CD4-positive, alpha-beta T cell treated with Interleukin-4 for 4 hours (primary cell): Measurements from ENCODE around the gene ERG.

Source experiments
- DNase-seq: peaks from one replicate; pipeline ENCODE4 v3.0.0-alpha.2; 2020

Gene ERG

DNA sequence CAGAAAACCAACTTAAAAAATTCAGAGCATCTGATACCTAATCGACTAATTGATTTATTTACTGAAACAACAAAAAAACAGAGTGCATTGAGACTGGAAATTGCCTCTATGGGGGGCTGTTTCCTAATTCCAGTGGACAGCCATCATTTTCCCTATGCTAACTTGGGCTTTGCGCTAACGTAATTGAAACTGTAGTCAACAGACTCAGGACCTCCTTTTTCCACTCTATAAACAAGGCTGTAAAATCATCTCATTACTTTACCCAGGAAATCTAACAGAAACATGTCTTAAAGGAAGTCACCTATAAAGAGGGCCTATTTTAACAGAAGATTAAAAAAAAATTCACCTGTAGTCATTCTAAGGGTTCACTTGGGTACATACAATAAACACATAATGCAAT is 2.1 kb downstream of the ERG start:
- no peak for DNase-seq

DNA sequence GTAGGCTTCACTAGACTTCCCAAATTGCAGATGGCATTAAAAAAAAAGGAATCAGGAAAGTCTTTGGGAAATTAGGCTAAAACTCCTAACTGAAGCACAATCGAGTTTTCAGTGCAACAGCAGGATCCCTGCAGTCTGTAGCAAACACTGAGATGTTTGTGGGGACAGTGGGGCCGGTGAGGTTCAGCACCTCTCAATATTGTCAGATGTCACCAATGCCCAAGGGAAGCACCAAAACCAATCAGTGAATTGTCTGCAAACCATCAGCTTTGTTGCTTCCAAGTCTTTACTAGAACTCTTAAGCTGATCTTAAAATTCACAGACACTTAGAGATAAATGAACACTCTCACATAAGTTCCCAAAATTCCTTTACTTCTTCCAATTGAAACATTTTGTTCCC is 2.6 kb downstream of the ERG start:
- DNase-seq, result no peak

DNA sequence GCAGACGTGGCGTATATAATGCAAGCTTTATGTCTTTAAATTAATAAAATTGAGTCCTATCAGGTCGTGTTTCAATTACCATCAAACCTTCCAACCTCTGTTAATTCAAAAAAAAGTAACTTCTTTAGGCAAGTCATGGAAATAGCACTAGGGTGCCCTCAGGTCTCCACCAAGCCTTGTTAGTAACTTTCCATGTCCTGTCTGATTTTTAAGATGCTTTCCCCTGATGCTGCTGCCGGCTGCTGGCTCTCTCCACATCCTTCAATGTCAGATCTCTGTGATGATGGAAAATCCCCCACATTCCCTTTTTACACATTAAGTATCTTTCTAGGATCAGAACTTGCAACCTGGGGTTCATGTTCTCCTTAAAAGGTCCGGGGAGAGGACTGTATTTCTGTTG is 3.0 kb downstream of the ERG start:
- no peak for DNase-seq

DNA sequence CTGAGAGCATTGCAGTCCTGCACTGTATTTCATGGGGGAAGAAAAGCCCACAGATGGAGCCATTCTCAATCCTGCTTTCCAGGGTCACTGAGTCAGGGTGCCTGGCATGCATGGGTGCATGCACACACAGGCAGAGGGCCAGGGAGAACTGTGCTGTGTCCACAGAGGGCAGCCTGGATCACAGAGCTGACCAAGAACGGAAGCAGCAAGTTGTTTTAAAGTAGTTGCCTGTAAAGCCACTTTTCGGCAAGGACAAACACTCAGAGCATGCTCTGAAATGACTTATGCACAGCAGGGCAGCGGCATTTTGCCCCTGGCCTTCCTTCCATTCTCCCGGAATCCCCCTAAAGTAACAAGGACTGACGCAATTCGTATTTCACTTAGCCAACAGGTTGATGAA is 3.6 kb downstream of the ERG start:
- no peak for DNase-seq

- no peak for DNase-seq
These were observed 4.0 kb downstream of the ERG start for GRCh38 chr21:38494251-38494642.

- no peak for DNase-seq
These were observed 4.6 kb downstream of the ERG start for GRCh38 chr21:38493549-38494250.

DNA sequence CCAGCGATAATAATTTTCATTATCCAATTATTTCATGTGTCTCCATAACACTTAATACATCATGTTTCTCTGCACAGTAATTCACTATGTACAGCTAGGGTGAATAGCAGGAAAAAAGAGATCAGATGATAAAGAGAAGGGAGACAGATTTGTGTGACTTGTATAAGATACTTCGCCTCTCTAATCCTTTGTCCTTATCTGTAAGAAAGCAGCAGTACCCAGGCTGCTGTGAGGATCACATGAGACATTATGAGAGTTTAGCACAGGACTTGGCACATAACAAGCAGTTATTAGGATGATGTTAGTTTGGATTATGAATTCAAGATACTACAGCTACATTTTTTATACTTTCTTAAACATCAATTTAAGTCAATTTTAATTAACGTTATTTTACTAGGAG is 6.3 kb downstream of the ERG start:
- DNase-seq, result no peak

DNA sequence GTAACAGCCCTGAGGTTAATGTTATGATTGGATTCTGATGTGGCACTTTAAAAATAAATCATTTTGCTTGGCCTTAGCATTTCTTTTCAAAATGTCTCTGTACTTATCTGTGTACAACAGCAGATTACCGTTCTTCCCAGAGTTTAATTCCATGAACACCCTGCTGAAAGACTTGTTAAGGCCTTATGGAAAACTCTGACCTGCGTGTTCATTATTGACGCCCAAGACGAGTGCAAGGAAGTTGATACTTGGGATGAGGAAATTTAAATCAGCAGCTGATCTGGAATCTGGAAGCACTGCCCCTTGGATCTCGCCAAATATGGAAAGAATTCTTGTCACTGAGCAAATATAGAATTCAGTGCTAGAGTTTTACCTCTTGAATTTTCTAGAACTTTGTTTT is 6.7 kb downstream of the ERG start:
- DNase-seq, result no peak

DNA sequence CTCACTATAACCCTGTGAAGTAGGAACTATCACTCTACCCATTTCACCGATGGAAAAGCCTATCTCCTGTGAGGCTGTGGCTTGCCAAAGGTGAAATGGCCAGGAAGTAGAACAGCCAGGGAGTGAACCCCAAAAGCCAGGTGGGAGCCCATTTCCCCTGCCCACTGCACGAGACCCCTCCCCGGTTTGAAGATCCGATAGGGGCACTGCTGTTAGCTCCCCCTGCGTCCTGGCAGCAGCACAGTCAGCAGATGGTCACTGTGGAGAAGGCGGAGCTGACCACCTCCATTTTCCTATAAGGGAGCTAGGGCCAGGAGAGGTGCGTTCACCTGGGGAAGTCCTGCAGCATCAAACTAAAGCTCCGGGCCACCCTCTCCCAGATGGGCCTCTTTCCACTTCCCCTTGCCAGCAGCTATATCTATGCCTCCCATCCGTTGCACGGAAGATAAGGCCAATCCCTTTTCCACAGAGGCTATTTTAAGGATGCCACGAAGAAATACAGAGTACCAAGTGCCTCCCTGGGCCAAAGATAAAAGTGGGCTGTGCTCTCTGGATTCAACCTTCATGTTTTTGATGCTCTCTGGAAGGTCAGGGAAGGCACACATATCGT is 7.8 kb downstream of the ERG start:
- DNase-seq, result no peak

DNA sequence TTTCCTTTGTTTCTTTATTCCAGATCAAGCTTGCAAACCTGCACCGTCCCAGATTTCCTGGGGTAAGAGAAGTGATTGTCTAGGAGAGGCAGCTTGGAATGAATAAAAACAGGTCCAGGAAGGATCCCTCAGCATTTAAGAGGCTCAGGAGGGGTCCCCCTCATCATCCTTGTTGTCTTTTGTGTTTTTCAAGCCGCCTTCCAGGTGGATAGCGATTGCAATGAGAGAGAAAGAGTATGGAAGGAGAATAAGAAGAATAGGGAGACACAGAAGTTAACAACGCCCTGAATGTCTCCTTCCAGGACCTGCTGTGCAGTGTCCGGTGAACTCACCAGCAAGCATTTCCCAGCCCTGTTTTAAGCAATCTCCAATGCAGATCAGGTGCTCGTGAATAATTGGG is 8.5 kb downstream of the ERG start:
- DNase-seq, result no peak

DNA sequence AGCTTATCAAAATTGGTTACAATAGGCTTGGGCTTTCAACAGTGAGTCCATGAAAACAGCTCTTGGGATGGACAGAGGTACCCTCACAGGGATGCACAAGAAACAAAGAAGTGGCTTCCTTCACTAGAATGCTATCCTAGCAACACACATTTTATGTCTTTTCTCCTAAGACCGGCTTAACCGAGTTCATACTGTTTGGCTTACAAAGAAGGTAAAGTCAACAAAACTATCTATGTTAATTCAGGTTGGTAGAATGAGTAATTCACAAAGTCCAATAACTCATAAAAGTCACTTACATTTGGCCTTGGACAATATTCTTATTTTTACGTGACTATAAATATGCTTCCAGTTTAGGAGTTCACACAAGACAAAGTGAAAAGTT is 9.0 kb downstream of the ERG start:
- DNase-seq, result no peak

DNA sequence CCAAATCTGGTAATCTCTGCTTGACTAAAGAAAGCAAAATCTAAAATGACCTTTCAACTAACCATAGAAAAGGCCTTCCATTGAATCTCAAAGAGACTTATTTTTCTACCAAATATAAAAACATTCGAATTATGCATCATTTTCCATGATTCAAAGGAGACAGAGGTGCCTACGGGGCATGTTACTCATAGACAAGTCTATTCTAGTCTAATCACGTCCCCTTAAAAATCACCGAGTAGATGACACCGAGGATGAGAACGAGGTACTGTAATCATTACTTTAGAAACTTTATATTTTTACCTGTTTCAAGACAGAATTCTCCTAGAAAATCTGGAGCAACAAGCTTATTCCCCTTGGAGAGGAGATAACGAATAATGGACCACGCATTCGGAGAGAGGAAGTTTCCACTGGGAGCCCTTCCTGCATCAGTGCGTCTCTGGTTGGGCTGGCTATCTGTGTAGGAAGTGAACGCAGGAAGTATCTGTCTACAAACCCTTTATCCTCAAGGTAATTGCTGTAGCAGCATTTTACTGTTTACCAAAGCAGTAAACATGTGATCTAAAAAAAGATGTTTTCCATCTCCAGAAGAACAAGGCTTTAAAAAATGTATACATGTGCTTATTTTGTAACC is 9.5 kb downstream of the ERG start:
- no peak for DNase-seq

DNA sequence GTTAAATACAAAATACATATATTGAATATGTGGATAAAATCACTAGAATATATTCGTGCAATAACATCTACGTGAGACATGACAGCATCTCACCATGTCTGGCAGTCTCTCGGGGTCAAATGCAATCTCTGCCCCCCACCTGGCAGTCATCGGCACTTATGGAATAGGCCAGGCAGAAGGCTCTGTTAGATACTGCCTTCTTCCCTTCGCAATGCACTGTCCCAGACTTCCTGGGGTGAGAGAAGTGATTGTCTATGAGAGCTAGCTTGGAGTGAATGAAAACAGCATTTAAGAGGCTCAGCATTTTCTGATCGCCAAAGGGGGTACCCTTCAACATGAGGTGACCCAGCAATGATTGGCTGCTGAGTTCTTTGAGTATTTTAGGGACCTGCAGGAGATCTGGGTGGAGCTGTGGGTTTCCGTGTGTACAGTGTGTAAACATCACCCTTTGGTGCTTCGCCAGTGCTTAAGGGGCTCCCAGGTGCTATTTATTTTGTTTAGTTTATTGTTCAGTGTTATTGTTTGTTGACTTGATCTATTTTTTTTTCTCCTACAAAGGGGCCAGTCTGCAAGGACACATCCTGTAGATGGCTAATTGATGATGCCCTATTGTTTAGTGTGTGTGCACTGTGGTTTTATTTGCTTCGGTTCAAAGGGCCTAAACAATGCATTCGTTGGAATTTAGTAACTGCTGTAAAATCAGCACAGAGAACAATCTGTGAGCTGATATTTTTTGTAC is 10.2 kb downstream of the ERG start:
- DNase-seq, result no peak

DNA sequence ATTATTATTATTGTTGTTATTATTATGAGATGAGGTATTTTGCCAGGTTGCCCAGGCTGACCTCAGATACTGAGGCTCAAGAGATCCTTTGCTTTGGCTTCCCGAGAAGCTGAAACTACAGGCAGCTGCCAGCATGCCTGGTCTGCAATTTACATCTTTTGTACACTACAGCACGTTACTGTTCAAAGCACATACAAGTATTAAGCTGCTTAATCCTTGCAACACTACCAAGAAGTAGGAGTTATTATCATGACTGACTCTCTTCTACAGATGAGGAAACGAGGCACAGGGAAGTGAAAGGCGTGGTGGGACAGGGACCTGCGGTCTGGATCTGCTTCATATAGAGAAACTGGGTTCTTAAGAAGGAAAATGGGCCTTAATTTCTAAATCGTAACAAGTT is 11.6 kb downstream of the ERG start:
- no peak for DNase-seq

DNA sequence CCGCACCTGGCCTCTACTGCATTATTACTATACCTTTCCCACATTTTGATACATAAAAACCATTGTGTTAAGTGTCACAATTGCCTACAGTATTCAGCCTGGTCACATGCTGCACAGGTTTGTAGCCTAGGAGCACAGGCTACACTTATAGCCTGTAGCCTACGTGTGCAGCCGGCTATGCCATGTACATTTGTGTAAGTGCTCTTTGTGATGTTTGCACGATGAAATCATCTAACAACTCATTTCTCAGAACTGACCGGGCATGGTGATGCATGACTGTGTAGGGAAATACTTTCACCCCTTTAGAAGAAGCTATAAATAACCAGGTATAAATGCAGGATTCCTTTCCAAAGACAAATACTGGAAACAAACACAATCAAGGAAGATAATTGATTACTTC is 12.1 kb downstream of the ERG start:
- DNase-seq, result no peak

DNA sequence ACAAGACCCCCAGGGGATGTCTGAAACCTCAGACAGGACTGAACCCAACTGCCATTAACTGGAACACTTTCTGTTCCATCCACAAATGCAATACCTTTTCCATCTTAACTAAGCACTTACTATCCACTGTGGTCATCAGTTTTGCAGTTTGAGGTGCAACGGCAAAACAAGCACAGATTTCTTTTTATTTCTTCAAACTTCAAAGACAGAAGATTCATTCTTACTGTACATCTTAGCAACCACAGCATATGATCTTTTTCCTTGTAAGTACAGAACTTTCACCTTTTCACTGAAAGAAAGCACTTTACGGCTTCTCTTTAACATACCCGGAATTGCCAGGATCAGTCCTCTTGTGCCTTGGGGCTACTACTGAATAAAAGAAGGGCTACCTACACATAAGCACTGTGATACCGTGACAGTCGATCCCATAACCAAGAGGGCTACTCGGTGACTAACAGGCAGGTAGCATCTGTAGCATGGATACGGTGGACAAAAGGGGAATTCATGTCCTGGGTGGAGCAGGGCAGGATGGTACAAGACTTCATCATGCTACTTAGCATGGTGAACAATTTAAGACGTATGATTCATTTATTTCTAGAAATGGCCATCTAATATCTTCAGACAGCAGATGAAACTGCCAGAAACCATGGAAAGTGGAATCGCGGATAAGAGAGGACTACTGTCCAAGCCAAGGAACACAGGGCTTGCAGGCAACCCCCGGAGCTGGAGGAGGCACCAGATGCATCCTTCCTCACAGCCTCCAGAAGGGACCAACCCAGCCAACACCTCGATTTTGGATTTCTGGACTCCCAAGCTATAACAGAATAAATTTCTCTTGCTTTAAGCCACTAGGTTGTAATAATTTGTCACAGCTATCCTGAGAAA is 18.4 kb downstream of the ERG start:
- no peak for DNase-seq

DNA sequence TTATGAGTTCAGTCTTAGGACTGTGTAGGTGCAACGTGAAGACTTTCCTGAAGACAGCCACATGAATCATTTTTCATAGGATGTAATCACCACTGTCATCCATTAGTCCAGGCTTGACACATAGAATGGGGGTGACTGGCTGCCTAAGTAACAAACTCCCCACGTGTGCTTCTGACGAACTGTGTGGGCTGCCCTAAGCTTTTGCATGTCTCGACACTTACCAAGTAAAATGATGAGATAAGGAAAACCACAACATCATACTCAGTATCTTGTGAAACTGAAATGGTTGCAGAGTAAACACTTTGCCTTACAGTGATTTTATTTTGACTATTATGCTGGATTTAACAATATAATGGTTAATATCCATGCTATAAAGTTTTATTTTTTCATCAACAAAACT is 19.5 kb downstream of the ERG start:
- no peak for DNase-seq

DNA sequence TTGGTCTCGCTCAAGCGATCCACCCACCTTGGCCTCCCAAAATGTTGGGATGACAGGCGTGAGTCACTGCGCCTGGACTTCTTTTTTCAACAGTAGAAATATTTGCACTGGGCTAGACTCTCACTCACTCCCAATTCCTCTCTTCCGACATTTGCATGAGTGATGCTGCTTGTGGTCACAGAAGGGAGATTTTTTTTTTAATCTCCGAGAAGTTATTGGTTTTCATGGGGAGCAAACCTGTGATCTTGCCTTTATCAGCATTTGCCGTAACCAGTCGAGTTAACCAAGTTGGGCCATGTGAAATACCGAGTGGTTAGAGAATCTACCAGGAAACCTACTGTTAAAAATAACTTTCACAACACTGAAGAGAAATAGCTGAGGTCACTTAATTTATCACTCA is 21.1 kb downstream of the ERG start:
- DNase-seq, result no peak

GRCh38 chr21:38476385-38476784 is 21.9 kb downstream of the ERG start:
- DNase-seq, result no peak

- DNase-seq, result no peak
These were observed 22.8 kb downstream of the ERG start for GRCh38 chr21:38475519-38475918.

DNA sequence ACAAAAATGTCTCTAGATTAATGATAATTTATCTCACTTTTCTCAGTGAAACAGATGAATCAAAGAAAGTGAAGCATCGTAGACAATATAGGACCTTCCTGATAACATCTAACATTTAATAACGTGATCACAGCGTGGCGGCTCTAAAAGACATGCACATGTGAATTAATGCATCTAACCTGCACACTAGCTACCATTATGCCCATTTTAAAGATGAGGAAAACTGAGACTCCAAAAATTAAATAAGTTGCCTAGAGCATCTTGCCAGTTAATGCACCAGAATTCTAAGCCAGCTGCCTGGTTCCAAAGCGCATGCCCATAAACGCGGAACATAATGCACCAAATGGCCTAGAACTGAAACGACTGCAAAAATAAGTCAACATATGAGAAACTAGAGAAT is 23.5 kb downstream of the ERG start:
- DNase-seq, result no peak

DNA sequence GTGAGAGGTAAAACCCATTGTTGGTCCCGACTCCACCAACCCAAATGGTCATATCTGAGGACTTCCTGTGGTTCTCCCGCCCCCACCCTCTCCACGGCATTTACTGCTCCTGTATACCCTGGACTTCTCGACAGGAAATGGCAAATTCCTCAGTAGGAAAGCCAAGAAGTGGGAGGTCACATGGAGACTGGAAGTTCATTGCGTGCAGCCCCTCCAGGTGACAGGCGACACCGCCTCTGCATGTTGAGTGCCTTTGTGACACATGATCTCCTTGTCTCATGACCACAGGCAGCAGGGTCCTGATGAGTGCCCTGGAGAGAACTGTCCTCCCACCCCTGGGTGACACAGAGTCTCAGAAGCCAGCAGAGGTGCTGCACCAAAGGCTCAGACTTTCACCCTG is 24.2 kb downstream of the ERG start:
- DNase-seq, result no peak
